Measurements from ENCODE around the gene ZBTB47. TPM values are rescaled to one million over a fixed set of nuclear protein-coding genes. Genes with fewer than 3 reads are reported as not detected.

Gene ZBTB47
- total and polyA plus RNA-seq, 10 of the 15 experiments (the other 5 are each of a cell fraction or from before 2014, with no cell fraction given), result 0.04 to 3.4 (median 1.0) TPM; not detected in 1

DNA sequence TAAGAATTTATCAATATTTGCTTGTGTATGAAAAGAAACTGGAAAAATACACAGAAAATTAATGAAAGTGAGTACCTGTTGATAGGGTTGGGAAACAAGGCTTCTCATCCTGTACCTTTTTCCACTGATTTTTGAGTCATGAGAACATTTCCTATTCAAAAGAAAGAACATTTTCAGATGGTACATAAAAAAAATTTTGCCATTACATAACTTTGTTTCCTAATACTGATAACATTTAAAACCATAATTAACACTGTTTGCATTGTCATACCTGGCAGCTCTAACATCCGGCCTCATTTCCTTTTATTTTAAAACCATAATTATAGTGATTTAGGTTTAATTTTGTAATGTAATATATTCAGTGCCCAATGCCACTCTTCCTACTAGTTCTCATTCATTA, 41.3 kb upstream of the ZBTB47 start (continued):
- TF ChIP-seq, protein P1, sequence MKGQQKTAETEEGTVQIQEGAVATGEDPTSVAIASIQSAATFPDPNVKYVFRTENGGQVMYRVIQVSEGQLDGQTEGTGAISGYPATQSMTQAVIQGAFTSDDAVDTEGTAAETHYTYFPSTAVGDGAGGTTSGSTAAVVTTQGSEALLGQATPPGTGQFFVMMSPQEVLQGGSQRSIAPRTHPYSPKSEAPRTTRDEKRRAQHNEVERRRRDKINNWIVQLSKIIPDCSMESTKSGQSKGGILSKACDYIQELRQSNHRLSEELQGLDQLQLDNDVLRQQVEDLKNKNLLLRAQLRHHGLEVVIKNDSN (IDR thresholded peaks at IDR 0.05; ENCODE audit: borderline replicate concordance, extremely low read length, insufficient read depth, low read depth, low read length), result no peak
- TF ChIP-seq CBX3 (IDR thresholded peaks at IDR 0.05; ENCODE audit: borderline replicate concordance, low read depth), result no peak

DNA sequence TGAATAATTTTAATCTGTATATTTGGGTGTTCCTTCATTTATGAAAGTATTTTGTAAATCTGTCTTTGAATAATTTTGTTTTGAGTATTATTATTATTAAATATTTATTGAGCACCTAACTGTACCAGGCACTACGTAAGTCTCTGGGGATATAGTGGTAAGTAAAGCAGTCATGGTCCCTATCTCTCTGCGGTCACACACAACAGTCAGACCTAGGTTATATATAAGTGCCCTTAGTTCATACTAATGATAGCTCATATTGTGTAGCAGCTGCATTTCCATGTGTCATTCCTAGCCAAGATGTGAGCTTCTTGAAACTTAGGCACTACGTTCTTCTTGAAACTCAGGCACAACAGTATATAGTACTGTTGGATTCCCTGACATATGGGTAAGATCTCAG, 40.6 kb upstream of the ZBTB47 start:
- FAIRE-seq (no peak), ATAC-seq (peak; percentile 93), DNase-seq (ENCODE audit: low read depth, low spot score) (peak; percentile 27)
- POLR2A ChIA-PET, result interaction anchor here (1.1 to 2.1 kb wide), 4 partner anchors 11 to 22 kb away, joined by 4 to 12 read pairs (median 8); partner anchors contain the start of genes NKTR and SS18L2
- Histone ChIP-seq H3K4me2 (ENCODE audit: control insufficient read depth, insufficient read depth) (peak overlapping the region; percentile 39; the same call in 1 of the 2 replicates), H3K79me2 (ENCODE audit: control insufficient read depth, insufficient read depth, low read length) (peaks cover 74% of the 10 kb centered on the region), H2AFZ (ENCODE audit: control insufficient read depth, low read depth, low read length) (no peak overlapping the region), H3K27ac (ENCODE audit: control insufficient read depth, insufficient read depth) (peak overlapping the region; percentile 11; the same call in 1 of the 2 replicates), H3K9me3 (replicated peaks; ENCODE audit: control insufficient read depth, insufficient read depth, low read length) (no peaks in the 10 kb centered on the region; the same call in 1 of the 3 replicates), H3K36me3 (ENCODE audit: control insufficient read depth in 2 of 2, insufficient read depth in 2 of 2, low read length in 1 of 2) (peaks cover 0 to 11% of the 10 kb centered on the region in 2 experiments; a peak in 3 of 4 replicates), H4K20me1 (ENCODE audit: control insufficient read depth, insufficient read depth) (no peaks in the 10 kb centered on the region), H3K4me1 (ENCODE audit: control insufficient read depth, insufficient read depth, low read length) (peaks cover 3% of the 10 kb centered on the region; the same call in 1 of the 2 replicates), H3K9ac (ENCODE audit: control insufficient read depth, insufficient read depth, low read length) (no peak overlapping the region), H3K27me3 (replicated peaks in 1 of 2; ENCODE audit: control insufficient read depth in 2 of 2, insufficient read depth in 2 of 2, low read length in 1 of 2) (no peaks in the 10 kb centered on the region), H3K4me3 (no peak overlapping the region)
- intact Hi-C loops (cut with micrococcal nuclease; ENCODE audit: unreplicated experiment) (no loop called here), in situ Hi-C loops (cut with MboI) (no loop called here)
- SMC1A ChIA-PET (ENCODE audit: uncharacterized antibody, unreplicated experiment), result interaction anchor here (1.0 to 3.7 kb wide), 7 partner anchors 8 to 31 kb away, joined by 3 to 31 read pairs (median 5); partner anchors contain the start of genes NKTR, SEC22C and SS18L2
- CTCF ChIA-PET, result interaction anchor here (0.7 to 4.6 kb wide), 18 partner anchors 7 to 227 kb away, joined by 3 to 41 read pairs (median 6); partner anchors contain the start of genes NKTR, SEC22C and SS18L2
- RAD21 ChIA-PET (ENCODE audit: unreplicated experiment), result interaction anchor here (0.7 to 1.8 kb wide), 7 partner anchors 11 to 131 kb away, joined by 3 to 13 read pairs (median 4); partner anchors contain the start of genes NKTR and SEC22C
- BruUV-seq (replicated peaks), result no TSS peak
- TF ChIP-seq, protein P2, sequence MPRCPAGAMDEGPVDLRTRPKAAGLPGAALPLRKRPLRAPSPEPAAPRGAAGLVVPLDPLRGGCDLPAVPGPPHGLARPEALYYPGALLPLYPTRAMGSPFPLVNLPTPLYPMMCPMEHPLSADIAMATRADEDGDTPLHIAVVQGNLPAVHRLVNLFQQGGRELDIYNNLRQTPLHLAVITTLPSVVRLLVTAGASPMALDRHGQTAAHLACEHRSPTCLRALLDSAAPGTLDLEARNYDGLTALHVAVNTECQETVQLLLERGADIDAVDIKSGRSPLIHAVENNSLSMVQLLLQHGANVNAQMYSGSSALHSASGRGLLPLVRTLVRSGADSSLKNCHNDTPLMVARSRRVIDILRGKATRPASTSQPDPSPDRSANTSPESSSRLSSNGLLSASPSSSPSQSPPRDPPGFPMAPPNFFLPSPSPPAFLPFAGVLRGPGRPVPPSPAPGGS (IDR thresholded peaks at IDR 0.05; ENCODE audit: borderline replicate concordance, insufficient read depth, low read depth, low read length, poor library complexity, severe bottlenecking), result peak; percentile 63
- TF ChIP-seq RUNX3 (IDR thresholded peaks at IDR 0.05; ENCODE audit: low read length), result peak; percentile 69
- TF ChIP-seq NR2C1 (IDR thresholded peaks at IDR 0.05), result no peak
- TF ChIP-seq MEF2B (IDR thresholded peaks at IDR 0.05; ENCODE audit: partially characterized antibody, poor library complexity, severe bottlenecking), result peak; percentile 80
- TF ChIP-seq SMAD5 (IDR thresholded peaks at IDR 0.05; ENCODE audit: low read depth), result no peak
- 68% methylated on average over 3 of the region's 3 CpGs for whole genome bisulfite sequencing (ENCODE audit: insufficient coverage, insufficient replicate concordance, low lambda C conversion rate, missing lambda C conversion rate)

Measured in GM12878 (cell line).